Cardiac fibroblast (primary cell): Measurements from ENCODE around the gene CTNND2.

ENCODE experiments used
- DNase-seq, 2 donors: peaks; one replicate each; pipeline versions ENCODE4 v3.0.0 to v3.0.0-alpha.2; 2010; ENCODE audit warnings: low read depth in 2 of 2
- H3K4me3 ChIP-seq, 2 donors: replicated peaks in 1 of 2; 1 replicate in 1 of 2; 2 replicates in 1 of 2; pipeline ENCODE4 v1.5.1; 2011; ENCODE audit warnings: low read depth in 2 of 2, low read length in 2 of 2, mild to moderate bottlenecking in 2 of 2, moderate library complexity in 1 of 2
- TF ChIP-seq, protein P1 (sequence below): IDR thresholded peaks from one replicate; pipeline ENCODE4 v1.5.1; 2011; ENCODE audit warnings: low read depth, mild to moderate bottlenecking, low read length, inconsistent platforms

The CTNND2 gene

DNA sequence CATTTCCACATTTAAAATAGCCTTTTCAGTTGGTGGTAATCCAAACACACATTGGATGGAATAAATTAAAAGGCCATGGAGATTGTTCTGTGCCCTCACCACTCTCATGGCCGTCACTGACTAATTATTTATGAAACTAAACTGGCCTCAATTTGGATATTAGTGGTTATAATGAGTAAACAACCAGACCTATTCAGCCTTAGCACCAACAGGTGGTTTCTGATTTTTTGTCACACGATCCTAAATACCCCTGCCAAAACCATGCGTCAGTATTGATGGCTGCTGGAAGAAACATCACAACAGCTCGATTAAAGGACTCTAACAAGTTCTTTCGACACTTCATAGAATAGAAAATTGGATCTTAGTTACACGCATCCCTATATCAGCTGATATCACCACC, 867.2 kb downstream of the CTNND2 start:
- TF ChIP-seq, protein P1, sequence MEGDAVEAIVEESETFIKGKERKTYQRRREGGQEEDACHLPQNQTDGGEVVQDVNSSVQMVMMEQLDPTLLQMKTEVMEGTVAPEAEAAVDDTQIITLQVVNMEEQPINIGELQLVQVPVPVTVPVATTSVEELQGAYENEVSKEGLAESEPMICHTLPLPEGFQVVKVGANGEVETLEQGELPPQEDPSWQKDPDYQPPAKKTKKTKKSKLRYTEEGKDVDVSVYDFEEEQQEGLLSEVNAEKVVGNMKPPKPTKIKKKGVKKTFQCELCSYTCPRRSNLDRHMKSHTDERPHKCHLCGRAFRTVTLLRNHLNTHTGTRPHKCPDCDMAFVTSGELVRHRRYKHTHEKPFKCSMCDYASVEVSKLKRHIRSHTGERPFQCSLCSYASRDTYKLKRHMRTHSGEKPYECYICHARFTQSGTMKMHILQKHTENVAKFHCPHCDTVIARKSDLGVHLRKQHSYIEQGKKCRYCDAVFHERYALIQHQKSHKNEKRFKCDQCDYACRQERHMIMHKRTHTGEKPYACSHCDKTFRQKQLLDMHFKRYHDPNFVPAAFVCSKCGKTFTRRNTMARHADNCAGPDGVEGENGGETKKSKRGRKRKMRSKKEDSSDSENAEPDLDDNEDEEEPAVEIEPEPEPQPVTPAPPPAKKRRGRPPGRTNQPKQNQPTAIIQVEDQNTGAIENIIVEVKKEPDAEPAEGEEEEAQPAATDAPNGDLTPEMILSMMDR: no peak
- no peak for DNase-seq
- no peak overlapping the region for H3K4me3 ChIP-seq

DNA sequence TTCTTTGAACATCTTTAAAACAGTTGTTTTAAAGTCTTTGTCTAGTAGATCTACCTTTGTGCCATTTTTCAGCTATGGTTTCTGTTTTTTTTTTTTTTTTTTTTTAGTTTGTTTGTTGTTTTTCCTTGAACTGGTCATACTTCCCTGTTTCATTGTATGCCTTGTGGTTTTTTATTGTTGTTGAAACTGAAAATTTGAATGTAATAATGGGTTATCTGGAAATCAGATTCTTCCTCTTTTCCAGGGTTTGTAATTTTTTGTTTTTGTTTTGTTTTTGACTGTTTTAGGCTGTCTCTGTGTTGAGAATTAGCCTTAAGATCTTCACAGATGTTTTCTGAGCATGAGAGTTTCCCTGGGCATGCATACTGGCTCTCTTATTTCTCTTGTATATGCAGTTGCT, 873.6 kb downstream of the CTNND2 start:
- no peak for DNase-seq
- no peak overlapping the region for H3K4me3 ChIP-seq
- TF ChIP-seq, protein P1: no peak

DNA sequence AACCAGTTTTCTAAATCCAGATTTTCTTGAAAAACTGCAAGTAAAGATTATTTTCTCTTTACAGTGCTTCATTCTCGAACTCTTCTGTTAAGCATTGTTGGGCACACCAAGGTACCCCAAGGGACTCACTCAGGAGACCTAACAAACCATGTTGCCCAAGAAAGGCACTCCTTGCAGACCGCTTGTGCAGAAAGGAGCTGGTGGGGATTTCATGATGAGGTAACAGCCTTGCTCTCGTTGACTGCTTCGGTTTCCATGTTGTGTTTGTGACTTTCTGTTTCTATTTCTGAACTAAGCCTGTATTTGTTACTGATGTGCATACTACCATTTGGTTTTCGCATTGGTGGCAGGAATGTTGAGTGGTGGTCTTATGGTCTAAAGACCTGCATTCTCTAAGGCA, 876.6 kb downstream of the CTNND2 start:
- DNase-seq: no peak
- H3K4me3 ChIP-seq: no peak overlapping the region
- TF ChIP-seq, protein P1: no peak

GRCh38 chr5:11026543-11026942, 877.7 kb downstream of the CTNND2 start:
- DNase-seq: no peak
- TF ChIP-seq, protein P1: no peak
- no peak overlapping the region for H3K4me3 ChIP-seq

DNA sequence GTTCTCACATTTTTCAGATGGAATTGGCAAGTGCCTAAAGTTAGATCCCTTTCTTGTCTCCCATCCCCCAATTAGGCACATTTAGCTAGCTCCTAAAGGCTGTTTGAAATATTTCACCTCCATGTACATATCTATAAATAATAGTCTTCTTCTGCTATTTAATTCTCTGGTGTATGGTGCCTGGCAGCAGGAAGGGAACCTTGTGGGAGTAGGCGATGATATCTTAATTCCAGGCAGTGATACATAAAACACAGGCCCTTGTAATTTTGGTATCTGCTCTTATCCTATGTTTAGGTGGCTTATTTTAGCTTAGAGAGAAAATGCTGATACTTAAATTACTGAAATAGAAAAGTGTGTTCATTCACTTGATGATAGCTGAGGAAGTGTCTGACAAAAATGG, 880.3 kb downstream of the CTNND2 start:
- TF ChIP-seq, protein P1: no peak
- no peak for DNase-seq
- no peak overlapping the region for H3K4me3 ChIP-seq

- TF ChIP-seq, protein P1: no peak
Measured at GRCh38 chr5:11013793-11014192, 890.5 kb downstream of the CTNND2 start.

DNA sequence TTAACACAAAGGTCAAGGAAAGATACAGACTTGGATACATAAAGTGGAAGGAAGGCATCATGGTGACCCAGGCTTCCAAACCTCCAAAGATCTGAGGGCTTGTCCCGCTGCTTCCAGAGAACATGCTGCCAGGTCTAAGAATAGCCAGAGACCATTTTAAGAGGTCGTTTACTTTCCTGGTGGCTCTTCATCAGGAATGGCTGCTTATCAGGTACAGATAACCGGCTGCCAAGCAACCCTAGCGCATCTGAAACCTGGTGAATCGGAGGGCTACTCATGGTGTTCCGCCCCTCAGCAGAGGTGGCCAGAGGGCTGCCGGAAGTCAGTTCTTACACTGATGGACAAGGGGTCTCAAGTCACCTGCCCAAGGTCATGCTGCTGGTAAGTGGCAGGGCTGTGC, 892.0 kb downstream of the CTNND2 start:
- TF ChIP-seq, protein P1: no peak
- no peak for DNase-seq
- no peak overlapping the region for H3K4me3 ChIP-seq

More at GRCh38 chr5:11013793-11014192, 890.5 kb downstream of the CTNND2 start:
- no peak for DNase-seq
- no peak overlapping the region for H3K4me3 ChIP-seq
